Sigmoid colon (tissue), 4 donors: ENCODE data around the gene IL1RAPL2.
"Not testable (repeated sequence)": the region's sequence is repeated elsewhere in the genome, so short reads cannot be mapped to it uniquely, and the experiment has no call there.

Source experiments
- POLR2AphosphoS5 ChIP-seq, 4 donors: sonication (generic); formaldehyde crosslinking; IDR thresholded peaks; one replicate each; pipeline ENCODE4 v1.6.1; 2017; ENCODE audit warnings: antibody characterized with exemption in 4 of 4
- TF ChIP-seq, protein P1 (sequence below), 4 experiments: fragments of 450-650 bp in 3 of 4; fragments of 200-600 bp in 1 of 4; IDR thresholded peaks; one replicate each; pipeline ENCODE4 v1.5.1; 2016 to 2019; ENCODE audit warnings: antibody characterized with exemption in 4 of 4, mild to moderate bottlenecking in 3 of 4, moderate library complexity in 2 of 4

DNA sequence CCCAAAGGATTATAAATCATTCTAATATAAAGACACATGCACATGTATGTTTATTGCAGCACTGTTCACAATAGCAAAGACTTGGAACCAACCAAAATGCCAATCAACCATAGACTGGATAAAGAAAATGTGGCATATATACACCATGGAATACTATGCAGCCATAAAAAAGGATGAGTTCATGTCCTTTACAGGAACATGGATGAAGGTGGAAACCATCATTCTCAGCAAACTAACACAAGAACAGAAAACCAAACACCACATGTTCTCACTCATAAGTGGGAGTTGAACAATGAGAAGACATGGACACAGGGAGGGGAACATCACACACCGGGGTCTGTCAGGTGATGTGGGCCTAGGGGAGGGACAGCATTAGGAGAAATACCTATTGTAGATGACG lies 23.6 kb upstream of the IL1RAPL2 start:
- TF ChIP-seq POLR2AphosphoS5 (IDR thresholded peaks at IDR 0.05): not testable (repeated sequence)
- TF ChIP-seq, protein P1, sequence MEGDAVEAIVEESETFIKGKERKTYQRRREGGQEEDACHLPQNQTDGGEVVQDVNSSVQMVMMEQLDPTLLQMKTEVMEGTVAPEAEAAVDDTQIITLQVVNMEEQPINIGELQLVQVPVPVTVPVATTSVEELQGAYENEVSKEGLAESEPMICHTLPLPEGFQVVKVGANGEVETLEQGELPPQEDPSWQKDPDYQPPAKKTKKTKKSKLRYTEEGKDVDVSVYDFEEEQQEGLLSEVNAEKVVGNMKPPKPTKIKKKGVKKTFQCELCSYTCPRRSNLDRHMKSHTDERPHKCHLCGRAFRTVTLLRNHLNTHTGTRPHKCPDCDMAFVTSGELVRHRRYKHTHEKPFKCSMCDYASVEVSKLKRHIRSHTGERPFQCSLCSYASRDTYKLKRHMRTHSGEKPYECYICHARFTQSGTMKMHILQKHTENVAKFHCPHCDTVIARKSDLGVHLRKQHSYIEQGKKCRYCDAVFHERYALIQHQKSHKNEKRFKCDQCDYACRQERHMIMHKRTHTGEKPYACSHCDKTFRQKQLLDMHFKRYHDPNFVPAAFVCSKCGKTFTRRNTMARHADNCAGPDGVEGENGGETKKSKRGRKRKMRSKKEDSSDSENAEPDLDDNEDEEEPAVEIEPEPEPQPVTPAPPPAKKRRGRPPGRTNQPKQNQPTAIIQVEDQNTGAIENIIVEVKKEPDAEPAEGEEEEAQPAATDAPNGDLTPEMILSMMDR (IDR thresholded peaks at IDR 0.05): not testable (repeated sequence)
